ENCODE data around the gene UNC13A.
"Not testable (repeated sequence)": the region's sequence is repeated elsewhere in the genome, so short reads cannot be mapped to it uniquely, and the experiment has no call there.

The UNC13A gene

DNA sequence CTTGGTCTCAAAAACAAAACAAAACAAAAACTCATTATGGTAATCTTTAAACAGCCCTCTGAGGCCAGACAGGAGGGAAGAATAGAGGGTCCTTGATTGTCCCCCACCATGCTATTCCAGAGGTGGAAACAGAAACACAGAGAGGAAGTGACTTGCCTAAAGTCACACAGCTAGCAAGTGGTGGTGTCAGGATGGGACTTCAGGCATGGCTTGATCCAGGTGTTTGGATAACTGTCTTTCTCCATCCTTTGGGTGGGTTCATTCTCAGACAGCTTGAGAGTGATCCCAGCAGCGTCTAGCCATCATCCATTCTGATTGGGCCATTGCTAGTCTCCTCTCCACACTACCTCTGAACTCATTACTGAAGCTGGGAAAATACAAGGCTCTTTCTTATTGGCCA, 120.2 kb downstream of the UNC13A start:
- DNase-seq (ENCODE audit: low spot score) = no peak

DNA sequence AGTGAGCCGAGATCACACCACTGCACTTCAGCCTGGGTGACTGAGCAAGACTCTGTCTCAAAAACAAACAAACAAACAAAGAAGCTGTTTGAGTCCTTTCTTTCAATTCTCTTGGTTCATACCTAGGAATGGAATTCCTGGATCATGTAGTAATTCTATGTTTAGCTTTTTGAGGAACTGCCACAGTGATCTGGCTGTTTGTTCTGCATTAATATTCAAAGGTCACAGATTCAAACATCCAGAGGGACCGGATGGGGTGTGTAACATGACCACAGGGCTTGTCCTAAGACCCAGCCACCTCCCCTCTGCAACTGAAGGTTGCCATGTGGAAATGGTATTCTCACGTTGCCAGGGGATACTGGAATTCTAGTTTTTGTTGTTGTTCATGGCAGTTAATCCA, 122.5 kb downstream of the UNC13A start:
- no peak for DNase-seq (ENCODE audit: low spot score)

DNA sequence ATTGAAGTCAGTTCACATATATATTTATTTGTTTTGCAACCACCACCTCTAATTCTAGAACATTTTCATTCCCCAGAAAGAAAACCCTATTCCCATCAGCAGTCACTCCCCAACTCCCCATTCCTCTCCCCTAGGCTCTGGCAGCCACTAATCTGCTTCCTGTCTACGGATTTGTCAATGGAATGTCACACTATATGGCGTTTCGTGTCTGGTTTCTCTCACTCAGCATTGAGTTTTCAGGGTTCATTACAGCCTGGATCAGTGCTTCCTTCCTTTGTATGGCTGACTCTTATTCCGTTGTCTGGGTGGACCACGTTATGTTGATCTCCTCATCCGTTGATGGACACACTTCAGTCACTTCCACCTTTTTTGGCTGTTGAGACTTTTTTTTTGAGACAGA, 123.4 kb downstream of the UNC13A start:
- DNase-seq (ENCODE audit: low spot score) = no peak

DNA sequence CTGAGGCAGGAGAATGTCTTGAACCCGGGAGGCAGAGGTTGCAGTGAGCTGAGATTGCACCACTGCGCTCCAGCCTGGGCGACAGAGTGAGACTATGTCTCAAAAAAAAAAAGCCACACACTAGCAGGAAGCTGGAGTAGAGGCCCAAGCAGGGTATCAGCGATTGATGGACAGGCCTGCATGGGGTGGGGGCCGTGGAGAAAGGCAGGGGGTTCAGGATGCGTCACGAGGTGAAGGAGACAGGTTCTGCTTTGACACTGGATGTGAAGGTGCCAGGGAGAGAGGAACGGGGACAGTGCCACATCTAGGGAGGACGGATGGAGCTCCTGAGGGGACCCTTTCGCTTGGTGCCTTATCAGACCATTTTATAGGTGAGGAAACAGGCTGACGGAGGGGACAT, 125.6 kb downstream of the UNC13A start:
- no peak for DNase-seq (ENCODE audit: low spot score)

DNA sequence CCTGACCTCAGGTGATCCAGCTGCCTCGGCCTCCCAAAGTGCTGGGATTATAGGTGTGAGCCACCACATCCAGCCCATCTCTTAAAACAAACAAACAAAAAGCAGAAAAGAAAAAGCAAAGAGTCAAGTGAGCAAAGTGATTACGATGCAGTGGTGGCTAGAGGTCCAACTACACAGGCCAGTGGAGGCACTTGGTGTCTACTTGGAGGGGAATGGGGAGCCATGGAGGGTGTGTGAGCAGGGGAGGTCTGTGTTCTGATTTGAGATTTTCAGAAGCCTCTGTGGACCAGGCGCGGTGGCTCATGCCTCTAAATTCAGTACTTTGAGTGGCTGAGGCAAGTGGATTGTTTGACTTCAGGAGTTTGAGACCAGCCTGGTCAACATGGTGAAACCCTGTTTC, 126.1 kb downstream of the UNC13A start:
- no peak for DNase-seq (ENCODE audit: low spot score)

DNA sequence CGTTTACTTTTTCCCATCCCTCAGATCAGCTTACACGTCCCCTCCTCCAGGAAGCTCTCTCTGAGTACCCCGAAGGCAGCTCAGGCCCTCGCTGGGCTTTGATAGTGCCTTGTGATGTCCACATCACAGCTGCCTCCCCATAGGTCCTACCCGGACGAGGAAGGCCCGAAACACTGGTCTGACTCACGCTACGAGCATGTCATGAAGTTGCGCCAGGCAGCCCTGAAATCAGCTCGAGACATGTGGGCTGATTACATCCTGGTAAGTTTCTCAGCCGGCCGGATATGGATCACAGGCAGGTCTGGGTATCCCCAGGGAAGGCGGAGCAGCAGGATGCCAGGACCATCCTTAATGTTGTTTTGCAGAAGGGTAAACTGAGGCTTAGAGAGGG, 128.0 kb downstream of the UNC13A start:
- DNase-seq (ENCODE audit: low spot score) = no peak

DNA sequence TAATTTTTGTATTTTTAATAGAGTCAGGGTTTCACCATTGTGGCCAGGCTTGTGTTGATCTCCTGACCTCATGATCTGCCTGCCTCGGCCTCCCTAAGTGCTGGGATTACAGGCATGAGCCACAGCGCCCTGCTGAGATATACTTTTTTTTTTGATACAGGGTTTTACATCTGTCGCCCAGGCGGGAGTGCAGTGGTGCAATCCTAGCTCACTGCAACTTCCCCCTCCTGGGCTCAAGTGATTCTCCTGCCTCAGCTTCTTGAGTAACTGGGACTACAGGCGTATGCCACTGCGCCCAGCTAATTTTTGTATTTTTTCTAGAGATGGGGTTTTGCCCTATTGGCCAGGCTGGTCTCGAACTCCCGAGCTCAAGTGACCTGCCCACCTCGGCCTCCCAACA, 130.7 kb downstream of the UNC13A start:
- no peak for DNase-seq (ENCODE audit: low spot score)

DNA sequence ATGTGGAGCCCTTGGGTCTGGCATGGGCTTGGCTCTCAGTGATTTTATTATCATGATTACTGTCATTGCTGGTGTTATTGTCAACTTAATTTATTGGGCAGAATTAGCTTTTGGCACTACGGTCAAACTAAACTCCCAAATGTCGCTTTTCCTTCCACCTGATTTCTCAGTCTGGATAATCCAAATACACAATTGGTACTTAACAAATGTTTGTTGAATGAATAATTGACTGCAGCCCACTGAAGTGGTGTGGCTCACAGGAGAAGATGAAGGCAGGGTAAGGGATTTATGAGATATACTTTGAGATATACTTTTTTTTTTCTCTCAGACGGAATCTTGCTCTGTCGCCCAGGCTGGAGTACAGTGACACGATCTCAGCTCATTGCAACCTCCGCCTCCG, 131.2 kb downstream of the UNC13A start:
- no peak for DNase-seq (ENCODE audit: low spot score)

DNA sequence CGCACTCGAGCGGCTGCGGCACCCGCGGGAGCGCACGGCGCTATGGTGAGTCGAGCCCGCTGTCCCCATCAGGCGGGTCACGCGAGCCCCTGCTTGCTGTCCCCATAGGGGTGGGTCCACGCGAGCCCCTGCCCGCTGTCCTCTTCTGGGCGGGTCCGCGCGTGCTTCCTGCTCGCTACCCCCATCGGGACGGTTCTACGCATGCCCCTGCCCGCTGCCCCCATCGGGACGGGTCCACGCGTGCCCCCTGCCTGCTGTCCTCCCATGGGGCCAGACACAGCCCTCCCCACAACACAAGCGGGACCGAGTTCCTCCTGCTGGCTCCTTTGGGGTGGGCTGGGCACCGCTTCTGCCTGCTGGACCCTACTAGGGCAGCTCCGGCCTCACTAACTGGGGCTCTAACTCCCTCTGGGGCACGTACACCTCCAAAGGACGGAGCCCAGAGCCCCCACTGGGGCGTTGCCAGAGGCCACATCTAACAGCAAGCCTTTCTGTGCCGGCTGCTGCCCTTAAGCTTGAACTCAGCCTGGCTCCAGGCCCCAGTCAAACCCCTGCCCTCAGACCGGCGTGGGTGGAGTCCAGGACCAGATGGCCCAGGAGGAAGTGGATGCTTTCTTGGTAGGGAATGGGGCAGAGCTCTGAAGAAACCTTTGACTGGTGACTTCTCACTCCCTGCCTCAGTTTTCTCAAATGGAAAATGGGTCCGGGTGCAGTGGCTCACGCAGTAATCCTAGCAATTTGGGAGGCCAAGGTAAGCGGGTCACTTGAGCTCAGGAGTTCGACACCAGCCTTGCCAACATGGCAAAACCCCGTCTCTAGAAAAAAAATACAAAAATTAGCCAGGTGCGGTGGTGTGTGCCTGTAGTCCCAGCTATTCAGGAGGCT, 132.0 kb downstream of the UNC13A start:
- DNase-seq (ENCODE audit: low spot score) = peak; percentile 39

DNA sequence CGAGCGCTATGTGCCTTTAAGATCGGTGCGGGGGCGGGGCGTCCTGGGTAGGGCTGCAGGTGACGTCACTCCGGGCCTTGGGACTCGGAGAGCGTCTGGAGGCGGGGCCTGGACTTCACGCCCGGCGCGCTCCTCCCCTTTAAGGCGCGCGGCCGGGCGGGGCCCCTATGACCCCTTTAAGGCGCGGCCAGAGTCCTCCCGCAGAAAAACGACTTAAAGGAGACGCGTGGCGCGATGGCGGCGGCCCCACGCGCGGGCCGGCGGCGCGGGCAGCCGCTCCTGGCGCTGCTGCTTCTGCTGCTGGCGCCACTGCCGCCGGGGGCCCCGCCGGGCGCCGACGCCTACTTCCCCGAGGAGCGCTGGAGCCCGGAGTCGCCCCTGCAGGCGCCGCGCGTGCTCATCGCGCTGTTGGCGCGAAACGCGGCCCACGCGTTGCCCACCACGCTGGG, 132.7 kb downstream of the UNC13A start, which contains the start of gene COLGALT1:
COLGALT1 (plus strand) TSS at position 170 of the 449 bp plus-strand sequence; CDS start at position 235, 65 bp downstream.
- peak; percentile 99 for DNase-seq (ENCODE audit: low spot score)

DNA sequence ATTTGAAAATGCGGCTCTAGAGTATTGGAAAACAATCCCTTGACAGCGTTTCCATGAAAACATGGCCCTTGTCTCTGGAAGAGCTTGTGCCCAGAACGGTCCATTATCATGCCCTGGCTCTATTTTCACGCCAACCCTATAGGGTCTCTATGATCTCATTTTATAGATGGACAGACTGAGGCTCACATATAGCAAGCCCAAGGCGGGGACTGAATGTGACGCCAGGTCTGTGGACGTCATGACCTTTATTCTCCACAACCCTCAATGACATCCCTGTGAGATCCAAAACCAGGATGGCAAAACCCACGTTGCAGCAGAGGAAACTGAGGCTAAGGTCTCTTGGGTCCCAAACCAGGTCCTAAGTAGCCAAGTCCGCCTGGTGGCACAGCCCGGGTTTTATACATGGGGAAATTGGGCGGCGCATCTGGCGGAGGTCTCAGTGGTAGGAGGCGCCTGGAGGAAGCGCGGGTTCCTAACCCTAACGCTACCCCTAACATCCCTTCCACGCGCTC, 133.1 kb downstream of the UNC13A start:
- no peak for DNase-seq (ENCODE audit: low spot score)

DNA sequence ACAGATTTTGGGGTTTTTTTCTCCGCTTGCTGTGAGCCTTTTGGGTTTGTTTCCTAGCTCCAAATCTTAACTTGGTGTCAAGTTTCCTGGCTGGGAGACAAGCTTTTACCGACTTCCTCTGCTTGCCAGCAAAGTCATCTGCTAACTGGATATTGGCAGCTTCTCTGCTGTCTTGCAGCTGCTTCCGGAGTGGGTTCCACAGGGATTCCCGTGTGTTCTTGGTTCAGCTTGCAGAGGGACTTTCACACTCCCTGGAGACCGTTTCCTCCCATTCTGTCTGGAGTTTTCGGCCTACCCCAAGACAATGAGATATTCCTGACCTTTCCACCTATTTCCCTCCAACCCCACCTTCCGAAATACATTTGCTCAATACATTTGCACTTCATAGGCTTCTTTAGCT, 134.9 kb downstream of the UNC13A start:
- DNase-seq (ENCODE audit: low spot score) = no peak

DNA sequence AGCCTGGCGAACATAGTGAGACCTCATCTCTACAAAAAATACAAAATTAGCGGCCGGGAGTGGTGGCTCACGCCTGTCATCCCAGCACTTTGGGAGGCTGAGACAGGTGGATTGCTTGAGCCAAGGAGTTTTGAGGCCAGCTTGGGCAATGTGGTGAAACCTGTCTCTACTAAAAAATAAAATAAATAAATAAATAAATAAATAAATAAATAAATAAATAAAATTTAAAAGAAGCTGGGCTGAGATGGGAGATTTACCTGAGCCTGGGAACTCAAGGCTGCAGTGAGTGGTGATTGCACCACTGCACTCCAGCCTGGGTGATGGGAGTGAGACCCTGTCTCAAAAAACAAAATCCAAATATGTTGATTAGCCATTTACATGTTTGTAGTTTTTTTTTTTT, 135.4 kb downstream of the UNC13A start:
- not testable (repeated sequence) for DNase-seq (ENCODE audit: low spot score)

Data from hematopoietic multipotent progenitor cell treated with erythropoietin and hydrocortisone succinate and interleukin-3 and kit ligand, for 17 days (in vitro differentiated cells).